HL-60 (cell line): Measurements from ENCODE around the gene XYLT1.

Experiments
- DNase-seq, 2 experiments: peaks; one replicate each; pipeline ENCODE4 v3.0.0-alpha.2; 2010 to 2020; ENCODE audit warnings: low read depth in 1 of 2, low spot score in 1 of 2
- H3K27ac ChIP-seq: fragments of 250-450 bp; sonication (Bioruptor Pico); replicated peaks from 2 replicates; pipeline ENCODE4 v1.5.1; 2020; ENCODE audit warnings: mild to moderate bottlenecking, moderate library complexity
- H3K27me3 ChIP-seq: fragments of 250-450 bp; sonication (Bioruptor Pico); 2 replicates; pipeline ENCODE4 v1.5.1; 2021; ENCODE audit warnings: mild to moderate bottlenecking, moderate library complexity; ENCODE audit not compliant: insufficient read depth, poor library complexity, severe bottlenecking
- H3K4me3 ChIP-seq: replicated peaks from 2 replicates; pipeline ENCODE4 v1.5.1; 2011; ENCODE audit warnings: mild to moderate bottlenecking, control low read depth, low read length; ENCODE audit not compliant: insufficient read depth
- CTCF ChIP-seq: IDR thresholded peaks from one replicate; pipeline ENCODE4 v1.5.1; 2011; ENCODE audit warnings: low read length, control low read depth, inconsistent platforms; ENCODE audit not compliant: insufficient read depth
- GABPA ChIP-seq: IDR thresholded peaks from 2 replicates; pipeline ENCODE4 v1.6.1; 2012; ENCODE audit warnings: low read depth
- POLR2AphosphoS5 ChIP-seq: IDR thresholded peaks from 2 replicates; pipeline ENCODE4 v1.6.1; 2012; ENCODE audit warnings: low read depth
- SPI1 ChIP-seq: IDR thresholded peaks from 2 replicates; pipeline ENCODE4 v1.6.1; 2012; ENCODE audit warnings: low read depth, mild to moderate bottlenecking, borderline replicate concordance
- TF ChIP-seq, protein P1 (sequence below): IDR thresholded peaks from 2 replicates; pipeline ENCODE4 v1.6.1; 2012; ENCODE audit warnings: low read depth; ENCODE audit not compliant: insufficient replicate concordance

The XYLT1 gene

DNA sequence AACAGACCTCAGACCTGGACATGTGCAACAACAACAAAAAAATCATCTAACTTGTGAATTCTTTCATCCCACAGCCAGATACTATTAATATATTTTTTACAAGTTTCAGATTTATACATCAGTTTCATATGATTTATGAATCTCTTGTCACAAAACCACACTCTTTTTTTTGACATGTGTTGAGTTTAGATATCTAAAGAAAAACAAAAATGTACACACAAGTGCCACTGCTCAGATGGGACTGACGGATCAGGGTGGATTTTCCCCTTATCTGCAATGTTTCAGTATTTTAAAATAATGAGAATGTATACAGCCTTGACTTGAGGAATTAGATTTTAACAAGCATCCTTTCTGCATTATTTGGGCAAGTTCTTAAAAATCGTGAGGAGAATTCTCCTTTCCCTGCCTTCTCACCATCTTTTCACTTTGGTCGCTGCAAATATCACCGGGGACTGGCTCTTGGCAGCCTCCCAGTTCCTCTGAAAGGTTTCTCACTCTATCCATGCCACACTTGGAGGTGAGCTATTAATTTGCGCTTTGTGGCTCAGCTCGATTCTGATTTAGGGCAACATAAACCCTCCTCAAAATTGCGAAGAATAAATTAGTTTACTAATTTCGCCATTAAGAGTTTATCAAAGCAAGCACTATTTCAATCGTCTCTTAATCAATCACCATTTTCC is 225.7 kb downstream of the XYLT1 start:
- H3K27ac ChIP-seq: no peak overlapping the region
- H3K27me3 ChIP-seq: no peaks in the 10 kb centered on the region
- DNase-seq: no peak
- H3K4me3 ChIP-seq: no peak overlapping the region
- TF ChIP-seq SPI1 (no peak), CTCF (no peak), POLR2AphosphoS5 (no peak), GABPA (no peak)
- TF ChIP-seq, protein P1, sequence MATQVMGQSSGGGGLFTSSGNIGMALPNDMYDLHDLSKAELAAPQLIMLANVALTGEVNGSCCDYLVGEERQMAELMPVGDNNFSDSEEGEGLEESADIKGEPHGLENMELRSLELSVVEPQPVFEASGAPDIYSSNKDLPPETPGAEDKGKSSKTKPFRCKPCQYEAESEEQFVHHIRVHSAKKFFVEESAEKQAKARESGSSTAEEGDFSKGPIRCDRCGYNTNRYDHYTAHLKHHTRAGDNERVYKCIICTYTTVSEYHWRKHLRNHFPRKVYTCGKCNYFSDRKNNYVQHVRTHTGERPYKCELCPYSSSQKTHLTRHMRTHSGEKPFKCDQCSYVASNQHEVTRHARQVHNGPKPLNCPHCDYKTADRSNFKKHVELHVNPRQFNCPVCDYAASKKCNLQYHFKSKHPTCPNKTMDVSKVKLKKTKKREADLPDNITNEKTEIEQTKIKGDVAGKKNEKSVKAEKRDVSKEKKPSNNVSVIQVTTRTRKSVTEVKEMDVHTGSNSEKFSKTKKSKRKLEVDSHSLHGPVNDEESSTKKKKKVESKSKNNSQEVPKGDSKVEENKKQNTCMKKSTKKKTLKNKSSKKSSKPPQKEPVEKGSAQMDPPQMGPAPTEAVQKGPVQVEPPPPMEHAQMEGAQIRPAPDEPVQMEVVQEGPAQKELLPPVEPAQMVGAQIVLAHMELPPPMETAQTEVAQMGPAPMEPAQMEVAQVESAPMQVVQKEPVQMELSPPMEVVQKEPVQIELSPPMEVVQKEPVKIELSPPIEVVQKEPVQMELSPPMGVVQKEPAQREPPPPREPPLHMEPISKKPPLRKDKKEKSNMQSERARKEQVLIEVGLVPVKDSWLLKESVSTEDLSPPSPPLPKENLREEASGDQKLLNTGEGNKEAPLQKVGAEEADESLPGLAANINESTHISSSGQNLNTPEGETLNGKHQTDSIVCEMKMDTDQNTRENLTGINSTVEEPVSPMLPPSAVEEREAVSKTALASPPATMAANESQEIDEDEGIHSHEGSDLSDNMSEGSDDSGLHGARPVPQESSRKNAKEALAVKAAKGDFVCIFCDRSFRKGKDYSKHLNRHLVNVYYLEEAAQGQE: no peak

DNA sequence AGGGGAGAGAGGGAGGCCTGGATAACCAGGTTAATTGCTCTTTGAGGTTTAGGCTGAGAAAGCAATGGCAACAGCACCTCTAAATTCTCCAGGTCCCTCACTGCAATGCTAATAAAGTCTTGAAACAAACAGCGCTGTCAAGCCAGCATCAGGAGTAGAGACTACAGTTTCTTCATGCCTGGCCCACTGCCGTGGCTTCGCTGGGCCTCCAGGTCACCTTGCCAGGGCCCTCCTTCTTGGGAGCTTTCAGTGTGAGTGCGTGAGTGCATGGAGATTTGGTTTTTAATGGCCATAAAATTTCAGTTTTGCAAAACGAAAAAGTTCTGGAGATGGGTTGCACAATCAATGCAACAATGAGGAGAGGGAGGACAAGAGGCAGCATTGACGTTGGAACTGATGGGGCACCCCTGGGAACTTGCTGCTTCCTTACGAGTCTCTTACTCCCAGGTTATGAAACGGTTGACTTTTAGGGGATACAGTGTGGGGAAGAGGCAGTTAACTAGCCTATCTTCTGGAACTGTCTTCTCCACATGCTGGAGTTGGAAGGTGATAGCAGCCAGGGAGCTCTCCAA is 229.4 kb downstream of the XYLT1 start:
- no peak overlapping the region for H3K27ac ChIP-seq
- TF ChIP-seq CTCF (no peak), POLR2AphosphoS5 (no peak), GABPA (no peak), SPI1 (no peak)
- TF ChIP-seq, protein P1: no peak
- H3K4me3 ChIP-seq: no peak overlapping the region
- no peak for DNase-seq
- H3K27me3 ChIP-seq: no peaks in the 10 kb centered on the region

GRCh38 chr16:17238285-17239028 is 232.3 kb downstream of the XYLT1 start:
- TF ChIP-seq CTCF (no peak), POLR2AphosphoS5 (no peak), GABPA (no peak), SPI1 (no peak)
- TF ChIP-seq, protein P1: no peak
- no peaks in the 10 kb centered on the region for H3K27me3 ChIP-seq
- no peak for DNase-seq
- H3K27ac ChIP-seq: no peak overlapping the region
- H3K4me3 ChIP-seq: no peak overlapping the region
